H9 (cell line): Measurements from ENCODE around the gene LPP. TPM values are rescaled to one million over a fixed set of nuclear protein-coding genes. Genes with fewer than 3 reads are reported as not detected.
A peak's percentile ranks its signal among the peaks of the same experiment; 100 is the strongest.

ENCODE experiments used
- DNase-seq: peaks from one replicate; pipeline ENCODE4 v3.0.0-alpha.2; 2017
- H2AFZ ChIP-seq: one replicate; pipeline ENCODE4 v1.6.1; 2013; ENCODE audit warnings: mild to moderate bottlenecking, low read length, control low read depth, moderate library complexity
- H2AK5ac ChIP-seq: 2 replicates; pipeline ENCODE4 v1.6.1; 2013; ENCODE audit warnings: low read length, control low read depth, mixed read lengths; ENCODE audit not compliant: insufficient read length
- H2BK120ac ChIP-seq: one replicate; pipeline ENCODE4 v1.6.1; 2013; ENCODE audit warnings: low read depth, mild to moderate bottlenecking, low read length, control low read depth, inconsistent platforms; ENCODE audit not compliant: poor library complexity, severe bottlenecking
- H2BK12ac ChIP-seq: 2 replicates; pipeline ENCODE4 v1.6.1; 2013; ENCODE audit warnings: low read length, control low read depth, mixed read lengths, low read depth; ENCODE audit not compliant: insufficient read length
- H2BK15ac ChIP-seq: 2 replicates; pipeline ENCODE4 v1.6.1; 2013; ENCODE audit warnings: low read depth, low read length, control low read depth
- H2BK20ac ChIP-seq: one replicate; pipeline ENCODE4 v1.6.1; 2013; ENCODE audit warnings: low read depth, mild to moderate bottlenecking, low read length, control low read depth, inconsistent platforms; ENCODE audit not compliant: poor library complexity, severe bottlenecking
- H2BK5ac ChIP-seq: 2 replicates; pipeline ENCODE4 v1.6.1; 2013; ENCODE audit warnings: low read length, control low read depth, mixed read lengths; ENCODE audit not compliant: insufficient read length
- H3K14ac ChIP-seq: 2 replicates; pipeline ENCODE4 v1.6.1; 2013; ENCODE audit warnings: low read length, control low read depth; ENCODE audit not compliant: insufficient read depth
- H3K18ac ChIP-seq: 2 replicates; pipeline ENCODE4 v1.6.1; 2013; ENCODE audit warnings: low read depth, mild to moderate bottlenecking, mixed read lengths, low read length, control low read depth; ENCODE audit not compliant: insufficient read length
- H3K23ac ChIP-seq: 2 replicates; pipeline ENCODE4 v1.6.1; 2013; ENCODE audit warnings: low read length, control low read depth, mixed read lengths, low read depth; ENCODE audit not compliant: insufficient read length
- H3K23me2 ChIP-seq: 2 replicates; pipeline ENCODE4 v1.6.1; 2013; ENCODE audit warnings: low read depth, mild to moderate bottlenecking, mixed read lengths, low read length, control low read depth; ENCODE audit not compliant: insufficient read length, poor library complexity, severe bottlenecking
- H3K27ac ChIP-seq: 2 replicates; pipeline ENCODE4 v1.5.1; 2013; ENCODE audit warnings: low read length, control low read depth, mixed read lengths, low read depth; ENCODE audit not compliant: insufficient read length
- H3K27me3 ChIP-seq: 2 replicates; pipeline ENCODE4 v1.6.1; 2013; ENCODE audit warnings: low read length, control low read depth, inconsistent platforms; ENCODE audit not compliant: insufficient read depth
- H3K4ac ChIP-seq: 2 replicates; pipeline ENCODE4 v1.6.1; 2013; ENCODE audit warnings: low read depth, mild to moderate bottlenecking, control low read depth, inconsistent platforms, low read length, moderate library complexity
- H3K4me1 ChIP-seq: 2 replicates; pipeline ENCODE4 v1.6.1; 2013; ENCODE audit warnings: low read length, control low read depth, inconsistent platforms; ENCODE audit not compliant: insufficient read depth
- H3K4me2 ChIP-seq: 2 replicates; pipeline ENCODE4 v1.6.1; 2013; ENCODE audit warnings: low read length, control low read depth, mixed read lengths; ENCODE audit not compliant: insufficient read length, insufficient read depth
- H3K56ac ChIP-seq: 2 replicates; pipeline ENCODE4 v1.6.1; 2013; ENCODE audit warnings: low read depth, mild to moderate bottlenecking, mixed read lengths, low read length, control low read depth; ENCODE audit not compliant: insufficient read length
- H3K79me1 ChIP-seq: 2 replicates; pipeline ENCODE4 v1.6.1; 2013; ENCODE audit warnings: low read depth, mild to moderate bottlenecking, moderate library complexity, low read length, control low read depth, inconsistent platforms; ENCODE audit not compliant: insufficient read depth, poor library complexity, severe bottlenecking
- H3K79me2 ChIP-seq: 2 replicates; pipeline ENCODE4 v1.6.1; 2013; ENCODE audit warnings: low read length, control low read depth, inconsistent platforms; ENCODE audit not compliant: insufficient read depth
- H3K9ac ChIP-seq: 2 replicates; pipeline ENCODE4 v1.6.1; 2013; ENCODE audit warnings: low read length, control low read depth, mixed read lengths; ENCODE audit not compliant: insufficient read length; ENCODE audit errors: extremely low read depth
- H3K9me3 ChIP-seq: one replicate; pipeline ENCODE4 v1.6.1; 2013; ENCODE audit warnings: low read depth, low read length, inconsistent platforms; ENCODE audit not compliant: control insufficient read depth
- H3T11ph ChIP-seq: one replicate; pipeline ENCODE4 v1.6.1; 2013; ENCODE audit warnings: mild to moderate bottlenecking, low read length, control low read depth, inconsistent platforms
- H4K20me1 ChIP-seq: one replicate; pipeline ENCODE4 v1.6.1; 2013; ENCODE audit not compliant: control insufficient read depth, insufficient read length, insufficient read depth
- H4K5ac ChIP-seq: 2 replicates; pipeline ENCODE4 v1.6.1; 2013; ENCODE audit warnings: low read depth, mild to moderate bottlenecking, mixed read lengths, low read length, control low read depth; ENCODE audit not compliant: insufficient read length
- H4K8ac ChIP-seq: replicated peaks from 2 replicates; pipeline ENCODE4 v1.6.1; 2013; ENCODE audit warnings: low read length, control low read depth, mixed read lengths, low read depth; ENCODE audit not compliant: insufficient read length
- H4K91ac ChIP-seq: 2 replicates; pipeline ENCODE4 v1.6.1; 2013; ENCODE audit warnings: low read depth, mild to moderate bottlenecking, moderate library complexity, mixed read lengths, low read length, control low read depth; ENCODE audit not compliant: insufficient read length
- H3K27ac Mint-ChIP-seq, 3 experiments: 2 replicates in 2 of 3; 3 replicates in 1 of 3; pipeline ENCODE4 v1.8.0; 2020 to 2021; ENCODE audit warnings: mixed read lengths in 3 of 3, mild to moderate bottlenecking in 1 of 3, moderate library complexity in 1 of 3
- H3K27me3 Mint-ChIP-seq: 2 replicates; pipeline ENCODE4 v1.8.0; 2021; ENCODE audit warnings: low read depth, mild to moderate bottlenecking, moderate library complexity, mixed read lengths
- H3K36me3 Mint-ChIP-seq, 3 experiments: 2 replicates in 2 of 3; 3 replicates in 1 of 3; pipeline ENCODE4 v1.8.0; 2020 to 2021; ENCODE audit warnings: low read depth in 3 of 3, mixed read lengths in 3 of 3; ENCODE audit not compliant: insufficient read depth in 1 of 3
- H3K4me1 Mint-ChIP-seq, 2 experiments: 2 replicates each; pipeline ENCODE4 v1.8.0; 2020; ENCODE audit warnings: mixed read lengths in 2 of 2
- H3K4me3 Mint-ChIP-seq, 2 experiments: 2 replicates in 1 of 2; 3 replicates in 1 of 2; pipeline ENCODE4 v1.8.0; 2020 to 2021; ENCODE audit warnings: mild to moderate bottlenecking in 2 of 2, mixed read lengths in 2 of 2, moderate library complexity in 1 of 2
- H3K9me3 Mint-ChIP-seq, 2 experiments: 2 replicates in 1 of 2; 3 replicates in 1 of 2; pipeline ENCODE4 v1.8.0; 2020; ENCODE audit warnings: mild to moderate bottlenecking in 2 of 2, mixed read lengths in 2 of 2, moderate library complexity in 1 of 2
- CTCF ChIP-seq: fragments of 200-600 bp; sonication (generic); conservative IDR thresholded peaks from 3 replicates; pipeline ENCODE4 v1.8.0; 2021; ENCODE audit warnings: antibody characterized with exemption, mild to moderate bottlenecking
- WGBS: extraction: QIAGEN DNeasy Blood & Tissue Kit; methylation state at CpG from one replicate; pipeline ENCODE4 v1.1.7; 2013; ENCODE audit warnings: missing lambda C conversion rate, low lambda C conversion rate, mixed read lengths; ENCODE audit not compliant: insufficient read length; ENCODE audit errors: extremely low coverage; 5-methylcytosine and 5-hydroxymethylcytosine counted together
- total RNA-seq: library from RNA; stranded (reverse); gene quantifications from 2 replicates; pipeline ENCODE4 v1.2.1, GENCODE V29; 2021

The LPP gene
- total RNA-seq, 1 experiment from 2014 or later = 64.6 TPM

DNA sequence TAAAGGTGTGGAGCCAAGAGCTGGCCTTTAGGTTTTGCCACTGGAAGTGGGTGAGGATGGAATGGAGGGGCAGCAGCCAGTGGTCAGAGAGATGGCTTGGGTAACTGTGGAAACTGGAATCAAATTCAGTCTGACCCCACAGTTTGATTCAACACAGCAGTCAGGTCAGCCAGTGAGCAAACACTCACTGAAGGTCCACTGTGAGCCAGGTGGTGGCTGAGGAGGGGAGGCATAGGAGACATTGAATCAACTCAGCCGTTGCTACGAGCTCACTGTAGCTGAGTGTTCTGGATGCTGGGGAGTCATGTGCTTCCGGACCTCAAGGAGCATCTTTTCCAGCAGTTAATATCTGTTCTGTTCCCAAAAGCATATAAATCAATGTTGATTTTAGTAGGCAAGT is 37.5 kb downstream of the LPP start:
- H4K8ac ChIP-seq = no peak overlapping the region
- H3K4me3 Mint-ChIP-seq = no peak overlapping the region
- no peak overlapping the region for H3K23ac ChIP-seq
- H3K27ac Mint-ChIP-seq = peak overlapping the region in 2 of 3 experiments; percentile 12 to 21; a peak in 2 of 7 replicates
- H3K9me3 ChIP-seq = no peaks in the 10 kb centered on the region
- no peak overlapping the region for H3K4ac ChIP-seq
- no peak overlapping the region for H2AFZ ChIP-seq
- no peak overlapping the region for H3K27ac ChIP-seq
- no peaks in the 10 kb centered on the region for H3K23me2 ChIP-seq
- no peaks in the 10 kb centered on the region for H3K27me3 ChIP-seq
- no peak overlapping the region for H2BK15ac ChIP-seq
- H3K79me1 ChIP-seq = no peaks in the 10 kb centered on the region
- H3K79me2 ChIP-seq = peaks cover 1% of the 10 kb centered on the region; the same call in 1 of the 2 replicates
- no peak overlapping the region for H3T11ph ChIP-seq
- no peak overlapping the region for H2AK5ac ChIP-seq
- H2BK120ac ChIP-seq = no peak overlapping the region
- H3K36me3 Mint-ChIP-seq = peaks cover 0 to 10% (median 1%) of the 10 kb centered on the region in 3 experiments; a peak in 3 of 7 replicates
- H3K56ac ChIP-seq = no peak overlapping the region
- no peak for TF ChIP-seq CTCF
- no peak overlapping the region for H3K9ac ChIP-seq
- DNase-seq = no peak
- H2BK20ac ChIP-seq = no peak overlapping the region
- no peaks in the 10 kb centered on the region for H4K20me1 ChIP-seq
- H3K9me3 Mint-ChIP-seq = no peaks in the 10 kb centered on the region; a peak in 1 of 5 replicates
- WGBS = no CpG with 5 or more reads among the region's 3 CpGs
- no peak overlapping the region for H2BK5ac ChIP-seq
- no peak overlapping the region for H3K14ac ChIP-seq
- H3K4me1 Mint-ChIP-seq = peaks cover 11 to 12% of the 10 kb centered on the region in 2 experiments
- no peak overlapping the region for H4K5ac ChIP-seq
- H3K4me1 ChIP-seq = peaks cover 7% of the 10 kb centered on the region; the same call in 1 of the 2 replicates
- H3K4me2 ChIP-seq = no peak overlapping the region
- no peak overlapping the region for H4K91ac ChIP-seq
- no peaks in the 10 kb centered on the region for H3K27me3 Mint-ChIP-seq
- H3K18ac ChIP-seq = no peak overlapping the region
- no peak overlapping the region for H2BK12ac ChIP-seq
